ENCODE data around the gene MED15.

DNA sequence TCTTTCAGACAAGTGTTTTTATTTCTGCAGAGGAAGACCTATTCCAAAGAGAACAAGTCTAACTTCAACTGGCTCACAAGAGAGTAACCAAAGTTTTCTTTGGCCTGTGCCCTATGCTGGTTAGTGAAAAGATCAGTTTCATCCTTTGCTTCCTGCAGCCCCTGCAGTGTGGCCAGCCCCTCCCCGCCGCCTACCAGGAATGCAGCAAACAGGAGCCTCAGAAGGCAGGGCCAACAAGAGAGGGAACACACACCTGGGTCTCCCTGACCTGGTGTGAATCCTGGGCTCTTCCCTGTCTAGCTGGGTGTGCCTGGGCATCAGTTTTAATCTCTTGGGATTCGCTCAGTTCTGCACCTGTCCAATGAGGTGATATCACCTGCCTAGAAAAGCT, 48.3 kb upstream of the MED15 start:
- TF ChIP-seq CTCF (IDR thresholded peaks at IDR 0.05) (no peak), POLR2AphosphoS5 (IDR thresholded peaks at IDR 0.05) (no peak), POLR2A (IDR thresholded peaks at IDR 0.05; ENCODE audit: low read depth) (no peak)

All from esophagus muscularis mucosa (tissue), 3 donors.